GM12864 (cell line): ENCODE data around the gene KRT7.
A peak's percentile ranks its signal among the peaks of the same experiment; 100 is the strongest.

ENCODE experiments used
- DNase-seq: peaks from one replicate; pipeline ENCODE4 v3.0.0-alpha.2; 2011; ENCODE audit warnings: low read depth
- H3K4me3 ChIP-seq: 2 replicates; pipeline ENCODE4 v1.5.1; 2011; ENCODE audit warnings: mild to moderate bottlenecking, low read depth, low read length, control low read depth
- CTCF ChIP-seq: IDR thresholded peaks from 2 replicates; pipeline ENCODE4 v1.5.1; 2011; ENCODE audit warnings: low read depth, mild to moderate bottlenecking, moderate library complexity, low read length, control low read depth, inconsistent platforms; ENCODE audit errors: missing control alignments

Gene KRT7

GRCh38 chr12:52217223-52217622 is 15.8 kb upstream of the KRT7 start:
- DNase-seq = no peak
- no peak overlapping the region for H3K4me3 ChIP-seq
- TF ChIP-seq CTCF = no peak

- H3K4me3 ChIP-seq = no peak overlapping the region
- TF ChIP-seq CTCF = no peak
- DNase-seq = no peak
Observed at GRCh38 chr12:52218001-52218400, 15.0 kb upstream of the KRT7 start.

GRCh38 chr12:52220477-52220876 is 12.6 kb upstream of the KRT7 start:
- no peak overlapping the region for H3K4me3 ChIP-seq
- no peak for DNase-seq
- no peak for TF ChIP-seq CTCF

DNA sequence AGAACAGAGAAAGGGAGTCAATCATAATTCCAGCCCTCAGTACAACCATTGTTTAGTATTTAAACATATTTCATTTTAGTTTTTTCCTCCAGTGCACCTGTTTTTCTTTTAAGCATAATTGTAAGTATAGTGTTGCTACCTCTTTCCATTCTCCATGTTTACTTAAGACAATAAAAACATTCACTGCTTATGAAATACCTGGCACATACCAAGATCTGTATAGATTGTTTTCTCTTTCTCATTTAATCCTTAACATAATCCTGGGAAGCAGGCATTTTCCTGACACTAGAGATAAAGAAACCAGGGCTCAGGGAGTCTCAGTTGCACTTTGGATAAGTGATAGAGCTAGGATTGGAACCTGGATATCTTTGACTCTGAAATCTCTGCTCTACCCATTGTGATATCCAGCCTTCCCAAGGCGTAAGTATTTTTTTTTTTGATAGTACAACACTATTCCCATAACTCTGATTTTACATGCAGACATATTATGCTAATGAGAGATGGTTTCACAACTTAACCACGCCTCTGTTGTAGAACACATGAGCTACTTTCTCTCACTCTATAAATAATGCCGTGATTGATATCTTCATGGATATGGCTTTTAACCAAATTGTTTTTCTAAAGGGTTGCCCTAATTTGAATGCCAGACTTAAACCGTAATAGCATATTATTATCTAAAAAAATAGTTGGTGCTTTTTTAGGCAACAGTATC is 11.8 kb upstream of the KRT7 start:
- TF ChIP-seq CTCF = no peak
- no peak for DNase-seq
- no peak overlapping the region for H3K4me3 ChIP-seq

DNA sequence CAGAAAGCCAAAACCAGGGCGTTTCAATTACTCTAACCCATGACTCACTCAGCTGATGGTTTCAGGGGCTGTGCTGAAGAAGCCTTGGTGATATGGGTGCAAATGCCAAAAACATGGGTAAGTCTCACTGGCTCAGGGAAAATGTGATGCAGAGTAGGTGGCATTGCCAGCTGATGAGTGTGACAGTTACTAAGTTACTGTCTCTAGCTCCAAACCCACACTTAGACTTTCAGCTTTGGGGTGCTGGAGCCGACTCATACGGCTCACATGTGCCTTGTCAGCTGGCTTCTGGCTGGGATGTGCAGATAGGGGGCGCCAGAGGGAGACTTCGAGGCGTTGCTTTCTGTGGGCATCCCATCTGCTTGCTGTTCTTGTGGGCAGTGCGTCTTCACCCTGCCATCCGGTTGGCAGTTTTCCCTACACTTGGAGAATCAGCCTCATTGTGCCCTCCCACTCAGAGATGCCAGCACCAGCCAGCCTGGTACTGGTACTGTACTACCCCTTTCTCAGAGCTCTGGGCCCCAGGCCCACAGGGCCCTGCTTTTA is 11.1 kb upstream of the KRT7 start:
- no peak overlapping the region for H3K4me3 ChIP-seq
- no peak for DNase-seq
- peak; percentile 77 for TF ChIP-seq CTCF

GRCh38 chr12:52222692-52223091 is 10.4 kb upstream of the KRT7 start:
- no peak for TF ChIP-seq CTCF
- no peak for DNase-seq

More at GRCh38 chr12:52222692-52223091, 10.4 kb upstream of the KRT7 start:
- no peak overlapping the region for H3K4me3 ChIP-seq
